Left cardiac atrium (tissue), 4 donors: ENCODE results near the gene ZBTB40. TPM values are rescaled to one million over a fixed set of nuclear protein-coding genes. Genes with fewer than 3 reads are reported as not detected.

Source experiments
- ATAC-seq, 2 donors: fragments of 200-7000 bp; cut with Tn5 transposase; one replicate each; pipeline ENCODE4 v1.9.1; 2020; ENCODE audit warnings: mild to moderate bottlenecking in 2 of 2, moderate library complexity in 2 of 2
- DNase-seq: peaks from one replicate; pipeline ENCODE4 v3.0.0-alpha.2; 2020
- intact Hi-C, 2 donors: fragments of 100-400 bp; cut with DNase I; formaldehyde crosslinking; loops; one replicate each; pipeline versions ENCODE4 v1.14.1 to v1.15.1; 2022 to 2023
- total RNA-seq, 2 donors: library from RNA; stranded (reverse); fragmentation: NEBNext Ultra II Directional; extraction: Animal tissue kit (Norgen Biotek cat#: 25700); gene quantifications; one replicate each; pipeline ENCODE4 v1.2.1, GENCODE V29; 2021
- donor health status: DM: no; HTN: yes; CAD: no.
- donor health status: DM: no; HTN: yes; CAD: no; lungs with severe emphysema.
- donor health status: DM: yes; HTN: yes; CAD: no.
- donor health status: Dilated cardiomyopathy.

Gene ZBTB40
- total RNA-seq, 2 donors from 2014 or later: 11.1 to 13.5 TPM

GRCh38 chr1:22418312-22418711 lies 33.3 kb upstream of the ZBTB40 start:
- intact Hi-C loops: loop anchor here in 1 of 2 donors (10.0 kb wide), 1 partner anchor 314 kb away; no protein-coding TSS in a partner anchor
- no peak for DNase-seq

DNA sequence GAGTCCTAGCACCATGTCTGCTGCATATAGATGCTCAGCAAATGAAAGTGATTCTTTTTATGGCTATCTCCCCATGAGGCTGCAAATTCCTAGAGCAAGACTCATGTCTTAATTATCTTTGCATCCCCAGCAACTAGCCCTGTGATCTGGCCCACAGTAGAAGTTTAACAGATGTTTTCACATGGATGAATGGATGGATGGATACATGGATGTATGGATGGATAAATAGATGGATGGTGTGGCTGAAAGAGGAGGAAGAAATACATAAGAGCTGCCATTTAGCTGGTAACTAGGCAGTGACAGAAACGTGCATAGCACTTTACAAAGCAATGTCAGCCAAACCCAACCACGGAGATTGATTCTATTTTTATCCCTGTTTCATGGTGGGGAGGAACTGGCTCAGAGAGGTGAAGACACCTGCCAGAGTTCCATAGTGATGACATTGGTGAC lies 32.7 kb upstream of the ZBTB40 start:
- DNase-seq: no peak
- intact Hi-C loops: loop anchor here in 1 of 2 donors (10.0 kb wide), 1 partner anchor 314 kb away; no protein-coding TSS in a partner anchor
- ATAC-seq: peak; percentile 41 to 53

More at GRCh38 chr1:22418312-22418711, 33.3 kb upstream of the ZBTB40 start:
- no peak for ATAC-seq

- intact Hi-C loops: loop anchor here (1.0 to 10.0 kb wide), 3 partner anchors 104 to 222 kb away; partner anchors contain the start of gene C1QC (in 1 of the 2)
- ATAC-seq: peak; percentile 93 to 95
Measured at GRCh38 chr1:22420455-22421053, 31.1 kb upstream of the ZBTB40 start.

DNA sequence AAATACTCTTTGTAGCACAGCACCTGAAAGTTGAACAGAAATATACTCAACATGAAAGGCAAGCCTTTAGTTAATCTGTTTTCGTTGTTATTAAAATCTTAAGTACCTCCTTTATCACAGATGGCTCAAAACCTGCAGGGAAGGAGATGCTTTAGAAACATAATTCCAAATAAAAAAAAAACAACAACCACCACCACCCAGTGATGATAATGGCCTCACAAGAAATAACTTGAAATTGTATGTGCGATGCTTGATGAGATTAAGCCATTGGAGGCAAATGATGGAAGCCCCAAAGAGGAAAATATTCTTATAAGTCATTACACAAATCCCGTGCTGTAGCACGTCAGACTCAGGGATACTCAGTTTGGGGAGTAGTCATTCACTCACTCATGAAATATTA lies 24.9 kb upstream of the ZBTB40 start:
- intact Hi-C loops: loop anchor here (2.0 to 10.0 kb wide), 2 partner anchors 98 to 218 kb away; no protein-coding TSS in a partner anchor
- ATAC-seq: no peak
- DNase-seq: no peak

More at GRCh38 chr1:22420455-22421053, 31.1 kb upstream of the ZBTB40 start:
- DNase-seq: peak; percentile 83

DNA sequence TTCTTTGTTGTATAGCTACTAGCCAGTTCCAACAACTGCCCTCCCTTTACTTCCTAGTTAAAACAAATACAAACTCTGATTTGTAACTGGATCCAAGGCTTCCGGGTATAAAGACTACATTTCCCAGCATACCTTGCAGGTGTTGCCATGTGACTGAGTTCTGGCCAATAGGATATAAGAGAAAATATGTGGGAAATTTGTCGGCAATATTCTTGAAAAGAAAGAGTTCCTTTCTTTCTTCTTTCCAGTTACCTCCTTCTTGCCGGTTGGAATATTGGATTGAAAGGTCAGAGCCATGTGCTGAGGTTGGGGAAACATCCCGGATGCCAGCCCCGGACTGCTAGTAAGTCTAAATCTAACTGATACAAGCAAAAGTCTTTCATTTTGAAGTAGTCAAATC lies 23.0 kb upstream of the ZBTB40 start:
- intact Hi-C loops: loop anchor here (10.0 kb wide), 1 partner anchor 96 kb away; no protein-coding TSS in a partner anchor
- peak in 1 of 2 donors; percentile 81 for ATAC-seq
- no peak for DNase-seq

DNA sequence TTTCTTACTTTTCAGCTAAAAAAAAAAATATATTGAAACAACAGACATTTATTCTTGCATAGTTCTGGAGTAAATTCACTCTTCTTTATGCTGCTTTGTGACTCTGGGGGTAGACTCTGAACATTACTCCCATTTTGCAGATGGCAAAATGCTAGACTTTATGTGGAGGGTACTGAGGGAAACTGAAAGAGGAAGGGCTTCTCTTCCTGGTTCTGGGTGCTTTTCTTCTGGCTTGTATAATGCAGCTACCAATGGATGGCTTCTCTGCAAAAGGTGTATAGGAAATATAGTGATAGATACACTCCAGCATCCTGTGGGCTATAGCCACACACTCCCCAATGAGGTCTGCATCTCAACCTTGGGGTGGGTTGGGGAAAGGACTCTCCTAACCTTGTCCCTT lies 19.7 kb upstream of the ZBTB40 start:
- intact Hi-C loops: no loop called here
- no peak for ATAC-seq
- DNase-seq: no peak

- intact Hi-C loops: no loop called here
- DNase-seq: no peak
- ATAC-seq: no peak
Measured at GRCh38 chr1:22434717-22435116, 16.9 kb upstream of the ZBTB40 start.

- intact Hi-C loops: no loop called here
Measured at GRCh38 chr1:22436948-22437347, 14.7 kb upstream of the ZBTB40 start.

DNA sequence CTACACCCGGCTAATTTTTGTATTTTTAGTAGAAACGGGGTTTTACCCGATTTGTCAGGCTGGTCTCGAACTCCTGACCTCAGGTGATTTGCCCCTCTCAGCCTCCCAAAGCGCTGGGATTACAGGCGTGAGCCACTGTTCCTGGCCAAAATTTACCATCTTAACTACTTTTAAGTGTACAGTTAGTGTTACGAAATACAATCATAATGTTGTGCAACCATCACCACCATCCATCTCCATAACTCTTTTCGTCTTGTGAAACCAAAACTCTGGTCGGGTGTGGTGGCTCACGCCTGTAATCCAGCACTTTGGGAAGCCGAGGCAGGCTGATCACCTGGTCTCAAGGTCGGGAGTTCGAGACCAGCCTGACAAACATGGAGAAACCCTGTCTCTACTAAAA lies 14.1 kb upstream of the ZBTB40 start:
- intact Hi-C loops: no loop called here
- DNase-seq (no peak), ATAC-seq (no peak)

More at GRCh38 chr1:22436948-22437347, 14.7 kb upstream of the ZBTB40 start:
- ATAC-seq (no peak), DNase-seq (no peak)

GRCh38 chr1:22440582-22440981 lies 11.1 kb upstream of the ZBTB40 start:
- ATAC-seq (no peak), DNase-seq (no peak)
- intact Hi-C loops: no loop called here

DNA sequence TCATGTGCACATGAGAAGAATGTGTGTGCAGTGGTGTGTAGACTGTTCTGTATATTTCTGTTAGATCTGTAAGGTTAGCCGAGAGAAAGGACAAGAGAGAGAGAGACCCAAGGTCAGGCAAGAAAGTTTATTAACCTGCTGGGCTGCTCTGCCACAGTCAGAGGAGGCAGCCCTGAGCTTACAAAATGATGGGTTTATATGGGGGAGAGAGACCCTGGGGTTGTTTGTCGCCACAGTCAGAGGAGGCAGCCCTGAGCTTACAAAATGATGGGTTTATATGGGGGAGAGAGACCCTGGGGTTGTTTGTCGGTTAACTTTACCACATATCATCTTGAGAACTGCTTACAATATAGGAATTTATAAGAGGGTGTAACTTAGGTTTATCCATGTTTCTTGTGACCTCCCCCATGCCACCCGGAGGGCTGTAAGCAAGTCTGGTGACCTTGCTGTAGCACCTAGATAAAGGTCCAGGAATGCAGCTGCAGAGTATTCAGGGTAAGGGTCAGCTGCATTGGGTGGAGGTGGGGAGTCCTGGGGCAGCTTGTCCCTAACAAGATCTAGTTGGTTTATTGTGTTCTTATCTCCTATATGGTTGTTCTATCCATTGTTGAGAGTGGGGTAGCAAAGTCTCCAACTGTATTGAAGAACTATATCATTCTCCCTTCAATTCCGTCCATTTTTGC lies 9.3 kb upstream of the ZBTB40 start:
- intact Hi-C loops: no loop called here
- ATAC-seq: no peak

GRCh38 chr1:22443332-22443731 lies 8.3 kb upstream of the ZBTB40 start:
- DNase-seq: no peak
- no peak for ATAC-seq
- intact Hi-C loops: no loop called here

More for the DNA sequence above, 9.3 kb upstream of the ZBTB40 start:
- DNase-seq: no peak

DNA sequence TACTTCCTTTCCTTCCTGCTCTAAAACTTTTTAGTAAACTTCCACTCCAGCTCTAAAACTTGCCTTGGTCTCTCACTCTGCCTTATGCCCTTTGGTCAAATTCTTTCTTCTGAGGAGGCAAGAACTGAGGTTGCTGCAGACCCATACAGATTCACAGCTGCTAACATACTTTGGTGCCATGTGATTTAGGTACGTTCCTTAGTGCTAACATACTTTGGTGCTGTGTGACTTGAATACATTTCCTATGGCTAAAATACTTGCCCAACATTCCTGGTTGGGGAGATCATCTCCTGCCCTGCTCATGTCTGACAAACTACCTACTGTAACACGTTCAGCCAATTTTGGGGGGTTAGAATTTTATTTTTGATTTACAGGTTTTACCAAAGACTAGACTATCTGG lies 6.8 kb upstream of the ZBTB40 start:
- no peak for ATAC-seq

GRCh38 chr1:22447621-22448111 lies 4.0 kb upstream of the ZBTB40 start:
- no peak for DNase-seq
- peak in 1 of 2 donors; percentile 50 for ATAC-seq
- intact Hi-C loops: no loop called here

More for the DNA sequence above, 6.8 kb upstream of the ZBTB40 start:
- DNase-seq: no peak
- intact Hi-C loops: no loop called here

DNA sequence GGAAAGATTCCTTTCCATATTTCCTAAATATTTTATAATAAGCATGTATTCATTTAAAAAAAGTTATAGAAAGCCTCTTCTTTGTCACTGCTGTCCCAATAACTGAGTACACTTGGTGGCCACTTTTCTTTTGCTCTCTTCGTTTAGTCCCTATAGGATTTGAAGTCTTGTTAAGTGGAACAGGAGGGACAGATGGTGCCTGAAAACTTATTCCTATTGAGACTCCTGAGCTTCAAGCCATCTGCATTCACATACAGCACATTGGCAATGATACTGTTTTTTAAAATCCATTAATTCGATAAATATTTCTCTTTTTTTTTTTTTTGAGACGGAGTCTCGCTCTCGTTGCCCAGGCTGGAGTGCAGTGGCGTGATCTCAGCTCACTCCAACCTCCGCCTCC lies 2.0 kb upstream of the ZBTB40 start:
- intact Hi-C loops: no loop called here
- ATAC-seq (no peak), DNase-seq (no peak)

GRCh38 chr1:22450351-22451021 lies 1.2 kb upstream of the ZBTB40 start:
- no peak for DNase-seq
- intact Hi-C loops: no loop called here
- no peak for ATAC-seq

DNA sequence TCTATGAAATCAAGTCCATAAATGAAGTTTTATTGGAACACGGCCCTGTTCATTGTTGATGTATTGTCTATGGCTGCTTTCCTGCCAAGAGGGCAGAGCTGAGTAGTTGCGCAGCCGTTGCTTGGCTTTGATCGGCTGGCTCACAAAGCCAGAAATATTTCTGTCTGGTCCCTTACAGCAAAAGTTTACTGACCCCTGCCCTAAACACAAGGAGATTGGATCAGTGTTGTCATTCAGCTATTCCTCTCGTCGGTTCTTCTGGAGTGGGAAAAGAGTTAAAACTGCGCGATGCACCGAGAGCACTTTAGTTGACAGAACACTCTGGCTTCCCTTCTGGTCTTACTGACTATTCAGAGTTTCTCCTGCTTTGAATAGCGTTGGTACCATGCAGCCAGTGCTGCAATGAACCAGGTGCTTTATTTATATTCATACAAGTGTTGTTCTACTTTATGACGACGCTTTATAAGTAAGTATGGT lies 868 bp downstream of the ZBTB40 start:
- DNase-seq: peak; percentile 29
- ATAC-seq: peak; percentile 48 to 55
- intact Hi-C loops: no loop called here

DNA sequence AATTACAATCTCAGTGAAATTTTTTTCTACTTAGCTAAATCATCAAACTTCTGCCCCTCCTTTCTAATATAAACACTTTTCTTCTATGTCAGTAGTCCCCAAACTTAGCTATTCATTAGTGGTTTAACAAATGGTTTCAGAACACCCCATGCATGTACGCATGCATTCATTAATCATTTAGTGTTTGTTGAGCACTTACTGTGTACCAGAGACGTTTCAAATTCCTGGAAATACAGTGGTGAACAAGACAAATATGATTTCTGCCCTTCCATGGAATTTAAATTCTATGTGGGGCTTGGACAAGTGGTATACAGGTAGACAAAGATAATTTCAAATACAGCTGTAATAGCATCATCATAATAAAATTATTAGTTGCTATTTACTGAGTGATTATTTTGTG lies 1.5 kb downstream of the ZBTB40 start:
- no peak for DNase-seq
- ATAC-seq: no peak
- intact Hi-C loops: no loop called here

DNA sequence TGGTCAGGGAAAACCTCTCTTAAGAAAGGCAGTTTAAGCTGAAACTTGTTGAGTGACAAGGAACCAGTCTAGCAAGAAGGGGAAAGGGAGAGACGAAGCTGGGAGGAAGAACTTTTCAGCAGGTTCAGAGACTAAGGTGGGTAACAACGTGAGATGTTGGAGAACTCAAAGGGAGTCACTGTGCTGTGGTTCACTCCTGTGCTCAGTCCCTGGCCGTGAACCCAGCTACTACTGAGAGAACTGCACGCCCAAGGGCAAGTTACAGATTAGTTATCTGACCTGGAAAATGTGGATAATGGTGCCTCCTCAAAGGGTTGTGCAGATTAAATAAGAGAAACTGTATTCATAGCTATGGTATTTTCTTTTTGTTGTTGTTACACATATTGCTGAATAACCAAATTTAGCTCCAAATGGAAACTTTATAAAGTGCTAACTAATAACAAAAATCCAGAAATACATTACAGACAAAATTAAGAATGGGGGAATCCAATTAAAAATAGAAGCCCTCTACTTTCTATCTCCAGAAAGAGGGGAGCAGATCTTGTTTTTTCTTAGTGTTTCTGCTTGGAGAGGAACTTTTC lies 2.9 kb downstream of the ZBTB40 start:
- DNase-seq (no peak), ATAC-seq (no peak)
- intact Hi-C loops: no loop called here
